IMR-90 (cell line): ENCODE data around the gene TMC3. TPM values are rescaled to one million over a fixed set of nuclear protein-coding genes. Genes with fewer than 3 reads are reported as not detected.

Source experiments
- ATAC-seq: fragments of 200-7000 bp; cut with Tn5 transposase; 2 replicates; pipeline ENCODE4 v1.9.1; 2020; ENCODE audit warnings: low read depth, mild to moderate bottlenecking, moderate library complexity
- BruUV-seq: library from RNA; stranded (reverse); fragments of 400-500 nt; replicated peaks from 2 replicates; lab custom pipeline; 2021; lab: Mats Ljungman, UMichigan
- CTCF ChIA-PET: fragments of 300-600 bp; formaldehyde crosslinking; extraction: SDS; loops from one replicate; lab custom pipeline; 2021; ENCODE audit warnings: antibody characterized with exemption; lab: Yijun Ruan, JAX
- POLR2A ChIA-PET: fragments of 300-600 bp; sonication (Branson Sonifier 250); formaldehyde crosslinking; loops from one replicate; lab custom pipeline; 2022; ENCODE audit warnings: antibody characterized with exemption; ENCODE audit not compliant: unreplicated experiment; lab: Charles Lee
- DNase-seq: peaks from one replicate; pipeline ENCODE4 v3.0.0; 2013
- H2AFZ ChIP-seq: replicated peaks from 2 replicates; pipeline ENCODE3; 2013; ENCODE audit warnings: low read length, mild to moderate bottlenecking; ENCODE audit not compliant: poor library complexity
- H2AK5ac ChIP-seq: 2 replicates; pipeline ENCODE4 v1.6.1; 2013; ENCODE audit warnings: low read depth, low read length, inconsistent platforms
- H2AK9ac ChIP-seq: replicated peaks from 2 replicates; pipeline ENCODE3; 2013; ENCODE audit warnings: mild to moderate bottlenecking, low read depth, low read length, moderate library complexity; ENCODE audit not compliant: poor library complexity
- H2BK120ac ChIP-seq: 2 replicates; pipeline ENCODE4 v1.6.1; 2013; ENCODE audit warnings: low read depth, low read length, inconsistent platforms
- H2BK15ac ChIP-seq: 3 replicates; pipeline ENCODE4 v1.6.1; 2013; ENCODE audit warnings: low read depth, low read length, inconsistent platforms
- H2BK20ac ChIP-seq: 2 replicates; pipeline ENCODE4 v1.6.1; 2013; ENCODE audit warnings: low read depth, mild to moderate bottlenecking, inconsistent platforms, low read length, moderate library complexity
- H2BK5ac ChIP-seq: 2 replicates; pipeline ENCODE4 v1.6.1; 2013; ENCODE audit warnings: mild to moderate bottlenecking, low read depth, low read length, inconsistent platforms; ENCODE audit not compliant: poor library complexity, severe bottlenecking
- H3K14ac ChIP-seq: replicated peaks from 2 replicates; pipeline ENCODE4 v1.6.1; 2013; ENCODE audit warnings: low read depth, low read length, inconsistent platforms
- H3K18ac ChIP-seq: 2 replicates; pipeline ENCODE4 v1.6.1; 2013; ENCODE audit warnings: low read depth, low read length, control low read depth
- H3K23ac ChIP-seq: 2 replicates; pipeline ENCODE4 v1.6.1; 2013; ENCODE audit warnings: low read depth, low read length, inconsistent platforms
- H3K27ac ChIP-seq: 2 replicates; pipeline ENCODE4 v1.5.1; 2013; ENCODE audit warnings: mild to moderate bottlenecking, control low read depth, low read length; ENCODE audit not compliant: insufficient read depth
- H3K27me3 ChIP-seq: 2 replicates; pipeline ENCODE4 v1.6.1; 2013; ENCODE audit warnings: low read length; ENCODE audit not compliant: control insufficient read depth, insufficient read depth
- H3K36me3 ChIP-seq: 2 replicates; pipeline ENCODE4 v1.6.1; 2013; ENCODE audit warnings: low read length, mixed read lengths; ENCODE audit not compliant: control insufficient read depth, insufficient read depth
- H3K4ac ChIP-seq: 2 replicates; pipeline ENCODE4 v1.6.1; 2013; ENCODE audit warnings: low read depth, low read length, inconsistent platforms
- H3K4me1 ChIP-seq: 2 replicates; pipeline ENCODE4 v1.6.1; 2013; ENCODE audit warnings: low read length, mixed read lengths; ENCODE audit not compliant: control insufficient read depth, insufficient read depth
- H3K4me2 ChIP-seq: 2 replicates; pipeline ENCODE4 v1.6.1; 2013; ENCODE audit warnings: low read depth, mild to moderate bottlenecking, control low read depth, low read length, moderate library complexity
- H3K4me3 ChIP-seq: 2 replicates; pipeline ENCODE4 v1.5.1; 2013; ENCODE audit warnings: low read depth, mild to moderate bottlenecking, control low read depth, low read length, moderate library complexity; ENCODE audit not compliant: insufficient read depth
- H3K56ac ChIP-seq: 2 replicates; pipeline ENCODE4 v1.6.1; 2013; ENCODE audit warnings: low read length, inconsistent platforms; ENCODE audit not compliant: insufficient read depth; ENCODE audit errors: extremely low read depth
- H3K79me1 ChIP-seq, 2 experiments: 2 replicates each; pipeline ENCODE4 v1.6.1; 2013; ENCODE audit warnings: low read length in 2 of 2, inconsistent platforms in 1 of 2, low read depth in 1 of 2
- H3K9ac ChIP-seq: 2 replicates; pipeline ENCODE4 v1.6.1; 2013; ENCODE audit warnings: low read depth, low read length, control low read depth
- H3K9me1 ChIP-seq: 2 replicates; pipeline ENCODE4 v1.6.1; 2013; ENCODE audit warnings: low read length, inconsistent platforms; ENCODE audit not compliant: insufficient read depth
- H3K9me3 ChIP-seq: 2 replicates; pipeline ENCODE4 v1.6.1; 2013; ENCODE audit warnings: low read length; ENCODE audit not compliant: control insufficient read depth, insufficient read depth
- H4K20me1 ChIP-seq: 2 replicates; pipeline ENCODE4 v1.6.1; 2013; ENCODE audit warnings: low read length, inconsistent platforms; ENCODE audit not compliant: insufficient read depth
- H4K5ac ChIP-seq: 2 replicates; pipeline ENCODE4 v1.6.1; 2013; ENCODE audit warnings: mild to moderate bottlenecking, low read depth, low read length, control low read depth
- H4K8ac ChIP-seq, 2 experiments: 2 replicates each; pipeline ENCODE4 v1.6.1; 2013; ENCODE audit warnings: low read depth in 2 of 2, low read length in 2 of 2, control low read depth in 1 of 2, inconsistent platforms in 1 of 2
- H4K91ac ChIP-seq: 2 replicates; pipeline ENCODE4 v1.6.1; 2013; ENCODE audit warnings: low read depth, low read length, inconsistent platforms; ENCODE audit not compliant: insufficient read depth
- BHLHE40 ChIP-seq: fragments of 150-350 bp; IDR thresholded peaks from 2 replicates; pipeline ENCODE4 v1.6.1; 2016; ENCODE audit warnings: mild to moderate bottlenecking, low read depth, low read length
- CEBPB ChIP-seq: IDR thresholded peaks from 2 replicates; pipeline ENCODE4 v1.6.1; 2012; ENCODE audit warnings: low read depth, low read length, improper control_type of control experiment
- CHD1 ChIP-seq: IDR thresholded peaks from 2 replicates; pipeline ENCODE4 v1.6.1; 2012; ENCODE audit warnings: low read depth, low read length, improper control_type of control experiment
- FOS ChIP-seq: fragments of 150-350 bp; IDR thresholded peaks from 2 replicates; pipeline ENCODE4 v1.6.1; 2016; ENCODE audit warnings: low read depth, low read length
- MAFK ChIP-seq: IDR thresholded peaks from 2 replicates; pipeline ENCODE4 v1.6.1; 2012; ENCODE audit warnings: low read depth, low read length, improper control_type of control experiment
- MAZ ChIP-seq: IDR thresholded peaks from 2 replicates; pipeline ENCODE4 v1.6.1; 2012; ENCODE audit warnings: low read depth, mild to moderate bottlenecking, low read length, improper control_type of control experiment, moderate library complexity, borderline replicate concordance
- MXI1 ChIP-seq: IDR thresholded peaks from 2 replicates; pipeline ENCODE4 v1.6.1; 2012; ENCODE audit warnings: low read depth, mild to moderate bottlenecking, low read length, moderate library complexity, borderline replicate concordance
- NFE2L2 ChIP-seq: fragments of 150-350 bp; IDR thresholded peaks from 2 replicates; pipeline ENCODE4 v1.6.1; 2016; ENCODE audit warnings: low read depth, mild to moderate bottlenecking, low read length
- POLR2A ChIP-seq: IDR thresholded peaks from 2 replicates; pipeline ENCODE4 v1.6.1; 2012; ENCODE audit warnings: mild to moderate bottlenecking, low read depth, low read length
- RAD21 ChIP-seq: IDR thresholded peaks from 2 replicates; pipeline ENCODE4 v1.6.1; 2012; ENCODE audit warnings: low read length, improper control_type of control experiment
- RCOR1 ChIP-seq: IDR thresholded peaks from 2 replicates; pipeline ENCODE4 v1.6.1; 2012; ENCODE audit warnings: mild to moderate bottlenecking, low read length, improper control_type of control experiment; ENCODE audit not compliant: insufficient replicate concordance
- RFX5 ChIP-seq: IDR thresholded peaks from 2 replicates; pipeline ENCODE4 v1.8.0; 2012; ENCODE audit warnings: low read depth, mild to moderate bottlenecking, low read length, moderate library complexity
- SMC3 ChIP-seq: fragments of 150-350 bp; IDR thresholded peaks from 2 replicates; pipeline ENCODE4 v1.6.1; 2016; ENCODE audit warnings: low read depth, mild to moderate bottlenecking, antibody characterized with exemption, low read length, moderate library complexity
- USF2 ChIP-seq: fragments of 150-350 bp; IDR thresholded peaks from 2 replicates; pipeline ENCODE4 v1.6.1; 2017; ENCODE audit warnings: mild to moderate bottlenecking, antibody characterized with exemption, low read length, low read depth
- WGBS, 2 experiments: methylation state at CpG; one replicate each; pipeline versions ENCODE4 v1.1.5 to v1.1.7; 2013; ENCODE audit warnings: missing lambda C conversion rate in 2 of 2; ENCODE audit not compliant: insufficient read length in 1 of 2; ENCODE audit errors: extremely low coverage in 2 of 2; 5-methylcytosine and 5-hydroxymethylcytosine counted together
- dilution Hi-C: fragments of 300-500 bp; cut with HindIII; formaldehyde crosslinking; loops from one replicate; pipeline ENCODE4 v1.14.3; 2018; ENCODE audit warnings: low sequenced_read_pairs; ENCODE audit not compliant: unreplicated experiment
- in situ Hi-C: fragments of 300-500 bp; cut with MboI; formaldehyde crosslinking; loops from 3 replicates; pipeline ENCODE4 v1.14.3; 2019; ENCODE audit warnings: low sequenced_read_pairs, inconsistent platforms, mixed read lengths
- intact Hi-C: fragments of 100-400 bp; cut with micrococcal nuclease; formaldehyde crosslinking; loops from 2 replicates; pipeline ENCODE4 v1.10.0; 2022
- polyA plus RNA-seq, 3 experiments: library from polyadenylated mRNA; depleted of rRNA; stranded (reverse); fragments of >200 nt; gene quantifications; 2 replicates each; pipeline ENCODE4 v1.2.3, GENCODE V29; 2012; ENCODE audit warnings: low replicate concordance in 1 of 3
- total RNA-seq: library from RNA; depleted of rRNA; stranded (reverse); fragments of >200 nt; gene quantifications from 2 replicates; pipeline ENCODE4 v1.2.3, GENCODE V29; 2012
- TF ChIP-seq, protein P1 (sequence below): conservative IDR thresholded peaks from 2 replicates; pipeline ENCODE4 v1.5.1; 2012; ENCODE audit warnings: mild to moderate bottlenecking, low read depth, low read length, improper control_type of control experiment
- TF ChIP-seq, protein P2 (sequence below): fragments of 150-350 bp; IDR thresholded peaks from 2 replicates; pipeline ENCODE4 v1.6.1; 2016; ENCODE audit warnings: low read depth, mild to moderate bottlenecking, low read length, moderate library complexity, borderline replicate concordance

TMC3 gene
- total and polyA plus RNA-seq, 2 of the 4 experiments (the other 2 are of a cell fraction) = not detected

DNA sequence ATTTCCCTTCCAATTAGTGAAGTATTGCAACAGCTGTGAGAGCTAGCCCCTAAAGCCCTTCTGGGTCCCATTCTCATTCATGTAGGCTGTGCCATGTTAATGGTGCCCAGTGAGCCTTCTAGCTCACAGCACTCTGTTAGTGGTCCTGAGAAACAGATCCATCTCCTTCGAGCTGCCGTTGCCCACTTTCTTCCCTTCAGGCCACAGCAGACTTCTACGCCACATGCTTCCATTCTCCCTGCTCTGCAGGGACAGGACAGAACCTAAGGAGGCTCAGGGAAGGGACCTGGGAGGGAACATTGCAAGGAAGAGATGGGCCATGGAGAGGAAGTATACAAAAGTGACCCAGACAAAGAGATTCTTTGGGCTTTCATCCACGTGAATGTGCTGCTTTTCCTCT lies 38.4 kb downstream of the TMC3 start:
- Histone ChIP-seq H2BK20ac (no peak overlapping the region), H3K56ac (no peak overlapping the region), H3K27me3 (no peaks in the 10 kb centered on the region), H2BK5ac (no peak overlapping the region), H2AK5ac (0 out of 2 replicates have a peak overlapping the region, but pooled peaks have one; percentile 73), H3K27ac (no peak overlapping the region), H4K8ac (no peak overlapping the region), H4K20me1 (no peaks in the 10 kb centered on the region), H3K9ac (no peak overlapping the region), H3K9me1 (peaks cover 7% of the 10 kb centered on the region; the same call in 1 of the 2 replicates), H2AK9ac (peak overlapping the region; percentile 35), H3K79me1 (no peaks in the 10 kb centered on the region), H3K14ac (0 out of 2 replicates have a peak overlapping the region, but pooled peaks have one; percentile 29), H3K9me3 (no peaks in the 10 kb centered on the region), H4K91ac (no peak overlapping the region), H3K4me1 (peaks cover 13% of the 10 kb centered on the region), H3K23ac (no peak overlapping the region), H3K4ac (0 out of 2 replicates have a peak overlapping the region, but pooled peaks have one; percentile 18), H3K18ac (no peak overlapping the region), H4K5ac (no peak overlapping the region), H3K4me2 (no peak overlapping the region), H3K4me3 (no peak overlapping the region), H3K36me3 (no peaks in the 10 kb centered on the region), H2BK15ac (no peak overlapping the region), H2BK120ac (no peak overlapping the region), H2AFZ (no peak overlapping the region)
- ATAC-seq (no peak), DNase-seq (no peak)
- WGBS, 2 experiments = no CpG with 5 or more reads among the region's 4 CpGs
- no peak for TF ChIP-seq BHLHE40
- no peak for TF ChIP-seq RAD21
- no peak for TF ChIP-seq CHD1
- no peak for TF ChIP-seq FOS
- TF ChIP-seq CEBPB = no peak
- TF ChIP-seq, protein P1, sequence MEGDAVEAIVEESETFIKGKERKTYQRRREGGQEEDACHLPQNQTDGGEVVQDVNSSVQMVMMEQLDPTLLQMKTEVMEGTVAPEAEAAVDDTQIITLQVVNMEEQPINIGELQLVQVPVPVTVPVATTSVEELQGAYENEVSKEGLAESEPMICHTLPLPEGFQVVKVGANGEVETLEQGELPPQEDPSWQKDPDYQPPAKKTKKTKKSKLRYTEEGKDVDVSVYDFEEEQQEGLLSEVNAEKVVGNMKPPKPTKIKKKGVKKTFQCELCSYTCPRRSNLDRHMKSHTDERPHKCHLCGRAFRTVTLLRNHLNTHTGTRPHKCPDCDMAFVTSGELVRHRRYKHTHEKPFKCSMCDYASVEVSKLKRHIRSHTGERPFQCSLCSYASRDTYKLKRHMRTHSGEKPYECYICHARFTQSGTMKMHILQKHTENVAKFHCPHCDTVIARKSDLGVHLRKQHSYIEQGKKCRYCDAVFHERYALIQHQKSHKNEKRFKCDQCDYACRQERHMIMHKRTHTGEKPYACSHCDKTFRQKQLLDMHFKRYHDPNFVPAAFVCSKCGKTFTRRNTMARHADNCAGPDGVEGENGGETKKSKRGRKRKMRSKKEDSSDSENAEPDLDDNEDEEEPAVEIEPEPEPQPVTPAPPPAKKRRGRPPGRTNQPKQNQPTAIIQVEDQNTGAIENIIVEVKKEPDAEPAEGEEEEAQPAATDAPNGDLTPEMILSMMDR = no peak
- TF ChIP-seq RFX5 = no peak
- TF ChIP-seq MAFK = no peak
- TF ChIP-seq MAZ = no peak
- TF ChIP-seq, protein P2, sequence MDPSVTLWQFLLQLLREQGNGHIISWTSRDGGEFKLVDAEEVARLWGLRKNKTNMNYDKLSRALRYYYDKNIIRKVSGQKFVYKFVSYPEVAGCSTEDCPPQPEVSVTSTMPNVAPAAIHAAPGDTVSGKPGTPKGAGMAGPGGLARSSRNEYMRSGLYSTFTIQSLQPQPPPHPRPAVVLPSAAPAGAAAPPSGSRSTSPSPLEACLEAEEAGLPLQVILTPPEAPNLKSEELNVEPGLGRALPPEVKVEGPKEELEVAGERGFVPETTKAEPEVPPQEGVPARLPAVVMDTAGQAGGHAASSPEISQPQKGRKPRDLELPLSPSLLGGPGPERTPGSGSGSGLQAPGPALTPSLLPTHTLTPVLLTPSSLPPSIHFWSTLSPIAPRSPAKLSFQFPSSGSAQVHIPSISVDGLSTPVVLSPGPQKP = no peak
- no peak for TF ChIP-seq SMC3
- no peak for TF ChIP-seq NFE2L2
- no peak for TF ChIP-seq RCOR1
- TF ChIP-seq MXI1 = no peak
- TF ChIP-seq POLR2A = no peak
- no peak for TF ChIP-seq USF2
- dilution Hi-C loops (no loop called here), in situ Hi-C loops (no loop called here), intact Hi-C loops (loop anchor here (1.0 kb wide), 1 partner anchor 60 kb away; no protein-coding TSS in a partner anchor)
- ChIA-PET CTCF (no interaction called here), POLR2A (no interaction called here)
- no TSS peak for BruUV-seq
